ENCODE results near the gene SPON1.
"Not testable (repeated sequence)": the region's sequence is repeated elsewhere in the genome, so short reads cannot be mapped to it uniquely, and the experiment has no call there.

SPON1 gene

DNA sequence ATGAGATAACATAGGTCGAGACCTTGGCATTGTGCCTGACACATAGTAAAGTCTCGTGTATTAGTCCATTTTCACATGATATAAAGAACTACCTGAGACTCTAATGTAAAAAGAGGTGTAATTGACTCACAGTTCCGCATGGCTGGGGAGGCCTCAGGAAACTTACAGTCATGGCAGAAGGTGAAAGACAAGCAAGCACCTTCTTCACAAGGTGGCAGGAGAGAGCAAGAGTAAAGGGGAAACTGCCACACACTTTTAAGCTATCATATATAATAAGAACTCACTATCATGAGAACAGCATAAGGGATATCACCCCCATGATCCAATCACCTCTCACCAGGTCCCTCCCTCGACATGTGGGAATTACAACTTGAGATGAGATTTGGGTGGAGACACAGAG lies 165.2 kb downstream of the SPON1 start:
- DNase-seq (ENCODE audit: low read depth): no peak

DNA sequence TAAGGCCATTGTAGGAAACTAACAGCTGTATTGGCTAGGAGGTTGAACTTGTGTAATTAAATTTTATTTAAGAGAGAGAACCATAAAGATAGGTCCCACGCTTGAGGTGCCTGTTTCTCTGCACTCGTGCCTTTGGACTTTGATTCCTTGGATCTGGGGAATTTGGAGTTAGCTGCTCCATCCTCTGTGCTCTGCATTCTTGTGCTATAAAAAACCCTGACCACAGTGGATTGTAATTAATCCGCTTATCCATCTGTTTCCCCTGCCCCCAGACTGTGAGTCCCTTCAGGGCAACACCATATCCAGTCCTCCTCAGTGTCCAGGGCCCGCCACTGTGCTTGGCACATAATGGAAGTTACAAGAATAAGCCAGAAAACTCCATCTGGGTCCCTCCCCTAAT lies 169.8 kb downstream of the SPON1 start:
- no peak for DNase-seq (ENCODE audit: low read depth)

- no peak for DNase-seq (ENCODE audit: low read depth)
Observed at GRCh38 chr11:14133381-14133780, 170.9 kb downstream of the SPON1 start.

DNA sequence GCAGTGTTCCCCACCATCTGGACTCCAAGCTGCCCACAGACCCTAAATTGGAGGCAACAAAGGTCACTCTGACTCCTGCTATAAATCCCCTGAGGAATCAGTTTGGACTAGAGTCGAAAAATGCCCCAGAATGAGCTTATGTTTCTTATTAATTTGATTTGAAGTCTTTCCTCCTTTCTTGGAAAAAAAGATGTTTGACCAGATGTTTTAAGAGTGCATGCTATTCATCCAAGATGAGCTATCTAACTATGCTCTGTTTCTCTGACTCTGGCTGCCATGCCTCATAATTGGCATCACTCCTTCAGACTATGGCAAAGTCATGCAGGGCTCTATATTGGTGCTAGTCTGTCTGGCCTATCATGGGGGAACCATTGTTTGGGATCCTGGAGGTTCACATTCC lies 174.0 kb downstream of the SPON1 start:
- no peak for DNase-seq (ENCODE audit: low read depth)

GRCh38 chr11:14137284-14137683 lies 174.8 kb downstream of the SPON1 start:
- DNase-seq (ENCODE audit: low read depth): no peak

DNA sequence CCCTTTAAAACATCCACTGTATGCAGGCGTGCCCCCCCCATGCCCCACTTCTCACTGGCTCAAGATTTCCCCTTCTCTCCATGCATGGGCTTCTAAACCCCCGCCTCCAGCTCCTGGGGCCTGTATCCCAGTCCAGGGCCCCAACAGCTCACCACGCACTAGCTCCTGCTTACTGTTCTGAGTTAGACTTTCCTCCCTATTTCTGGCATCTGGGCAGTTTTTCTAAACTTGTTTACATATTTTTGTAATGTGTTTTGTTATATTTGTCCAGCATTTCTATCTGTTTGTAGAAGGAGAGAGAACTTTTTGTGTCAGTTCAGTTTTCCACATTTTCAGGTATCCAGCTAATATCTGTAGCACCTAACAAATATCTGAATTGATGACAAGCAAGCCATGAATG lies 178.5 kb downstream of the SPON1 start:
- no peak for DNase-seq (ENCODE audit: low read depth)

GRCh38 chr11:14141676-14142075 lies 179.2 kb downstream of the SPON1 start:
- DNase-seq (ENCODE audit: low read depth): no peak

GRCh38 chr11:14144934-14145333 lies 182.4 kb downstream of the SPON1 start:
- no peak for DNase-seq (ENCODE audit: low read depth)

DNA sequence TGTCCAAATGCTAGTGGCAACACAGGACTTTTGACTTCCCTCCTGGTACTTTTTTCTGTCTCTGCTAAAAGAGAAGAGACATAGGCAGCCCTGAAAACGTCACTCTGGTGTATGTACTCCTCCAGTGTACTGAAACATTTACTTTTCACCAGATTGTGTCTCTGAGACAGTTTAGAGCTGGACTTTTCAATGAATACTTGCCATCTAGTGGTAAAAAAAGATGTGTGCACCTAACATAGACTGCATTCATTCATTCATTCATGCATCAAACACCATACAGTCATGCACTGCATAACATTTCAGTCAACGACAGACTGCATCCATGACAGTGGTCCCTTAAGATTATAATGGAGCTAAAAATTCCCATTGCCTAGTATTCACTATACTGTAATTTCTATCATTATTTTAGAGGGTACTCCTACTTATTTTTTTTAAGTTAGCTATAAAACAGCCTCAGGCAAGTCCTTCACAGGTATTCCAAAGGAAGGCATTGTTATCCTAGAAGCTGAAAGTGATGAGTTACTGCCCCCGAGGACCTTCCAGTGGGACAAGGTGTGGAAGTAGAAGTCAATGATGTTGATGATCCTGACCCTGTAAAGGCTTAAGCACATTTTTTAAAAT lies 186.2 kb downstream of the SPON1 start:
- no peak for DNase-seq (ENCODE audit: low read depth)

DNA sequence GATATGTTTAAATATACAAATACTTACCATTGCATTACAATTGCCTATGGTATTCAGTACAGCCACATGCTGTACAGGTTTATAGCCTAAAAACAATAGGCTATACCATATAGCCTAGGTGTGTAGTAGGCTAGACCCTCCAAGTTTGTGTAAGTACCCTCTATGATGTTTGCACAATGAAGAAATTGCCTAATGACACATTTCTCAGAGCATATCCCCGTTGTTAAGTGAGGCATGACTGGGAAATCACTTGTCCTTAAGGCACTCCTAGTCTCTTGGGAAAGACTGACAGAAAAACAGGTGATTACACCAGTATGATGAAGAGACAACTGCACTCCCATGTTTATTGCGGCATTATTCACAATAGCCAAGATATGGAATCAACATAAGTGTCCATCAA lies 187.2 kb downstream of the SPON1 start:
- DNase-seq (ENCODE audit: low read depth): no peak

GRCh38 chr11:14150878-14151277 lies 188.4 kb downstream of the SPON1 start:
- DNase-seq (ENCODE audit: low read depth): no peak

- DNase-seq (ENCODE audit: low read depth): not testable (repeated sequence)
Observed at GRCh38 chr11:14154103-14154502, 191.6 kb downstream of the SPON1 start.

- DNase-seq (ENCODE audit: low read depth): no peak
Observed at GRCh38 chr11:14158393-14158792, 195.9 kb downstream of the SPON1 start.

DNA sequence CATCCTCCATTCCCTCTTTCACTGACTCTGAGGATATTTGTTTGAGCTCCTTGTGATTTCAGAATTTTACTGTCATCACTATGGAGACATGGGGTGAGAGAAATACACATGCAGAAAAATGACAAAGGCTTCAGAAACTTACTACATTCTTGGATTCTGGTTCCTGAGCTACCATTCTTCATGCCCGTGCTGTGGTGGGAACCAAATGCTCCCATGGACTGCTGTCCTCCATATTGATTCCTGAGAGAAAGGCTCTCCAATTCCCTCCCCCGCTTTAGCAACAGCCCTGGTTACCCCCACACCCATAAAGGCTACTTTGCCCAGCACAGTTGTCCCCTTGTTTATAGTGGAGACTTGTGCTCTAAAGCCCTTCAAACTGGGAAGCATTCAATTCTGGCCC lies 201.1 kb downstream of the SPON1 start:
- DNase-seq (ENCODE audit: low read depth): no peak

- not testable (repeated sequence) for DNase-seq (ENCODE audit: low read depth)
Observed at GRCh38 chr11:14173679-14174078, 211.2 kb downstream of the SPON1 start.

GRCh38 chr11:14179116-14179820 lies 216.7 kb downstream of the SPON1 start:
- DNase-seq (ENCODE audit: low read depth): no peak

- no peak for DNase-seq (ENCODE audit: low read depth)
Observed at GRCh38 chr11:14181121-14181520, 218.6 kb downstream of the SPON1 start.

DNA sequence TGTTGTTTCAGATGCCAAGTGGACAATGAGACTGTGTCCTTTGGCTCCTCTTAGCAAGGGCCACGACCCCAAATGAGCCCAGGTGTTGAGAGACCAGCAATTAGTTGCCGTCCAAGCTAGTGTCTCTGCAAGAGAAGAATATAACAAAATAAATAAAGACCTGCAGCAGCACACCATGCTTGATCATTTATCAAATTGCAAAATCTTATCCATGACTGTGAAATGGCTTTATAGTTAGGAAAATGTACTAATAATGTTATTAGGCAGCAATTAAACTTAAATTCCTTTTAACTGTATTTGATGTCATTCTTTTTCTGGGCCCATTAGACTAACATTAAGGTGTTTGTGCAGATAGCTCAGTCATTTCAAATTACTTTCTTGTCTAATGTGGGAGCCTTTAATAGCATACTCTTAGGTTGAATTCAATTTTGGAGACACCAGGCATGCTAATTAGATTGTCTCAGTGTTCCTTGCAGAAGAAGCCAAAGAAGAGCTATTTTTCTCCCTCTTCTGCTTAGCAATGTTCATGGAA lies 220.4 kb downstream of the SPON1 start:
- DNase-seq (ENCODE audit: low read depth): no peak

DNA sequence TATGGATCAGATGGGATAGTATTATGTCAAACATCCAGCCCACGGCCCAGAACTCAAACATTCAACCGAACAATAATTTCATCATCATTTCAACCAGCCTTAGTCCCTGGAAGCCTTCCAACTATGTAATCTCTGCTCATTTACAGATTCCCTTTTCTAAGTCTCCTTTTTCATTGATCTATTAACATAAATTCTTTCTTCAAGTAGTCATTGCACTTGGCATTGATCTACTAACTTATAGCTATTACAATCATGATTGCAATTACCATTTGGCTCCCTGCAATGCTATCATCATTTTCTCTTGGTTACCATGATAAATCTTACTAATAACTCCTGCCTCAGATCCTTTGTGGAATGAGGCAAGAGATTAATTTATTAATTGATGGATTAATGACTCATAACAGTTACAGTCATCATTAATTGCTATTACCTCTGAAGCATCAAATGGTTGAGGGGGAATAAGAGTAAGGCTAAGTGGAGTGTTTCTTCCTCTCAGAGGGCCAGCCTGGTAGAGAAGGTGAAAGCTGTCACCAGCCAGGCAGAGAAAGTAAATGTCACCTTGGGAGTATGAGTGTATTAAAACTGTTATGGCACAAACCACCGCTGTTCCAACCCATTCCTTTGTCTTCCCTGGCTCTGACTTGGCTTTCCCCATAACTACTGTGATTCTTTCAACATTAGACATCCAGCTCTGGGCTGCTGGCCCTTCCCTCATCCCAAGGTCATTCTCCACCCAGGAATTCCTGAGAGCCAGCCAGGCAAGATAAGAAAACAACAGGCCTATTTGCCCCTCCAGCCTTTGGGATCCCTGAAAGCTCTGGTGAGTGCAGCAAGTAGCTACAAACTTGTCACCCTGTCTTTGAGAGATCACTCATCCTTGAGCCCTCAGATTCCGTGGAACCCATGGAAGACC lies 221.8 kb downstream of the SPON1 start:
- DNase-seq (ENCODE audit: low read depth): no peak

DNA sequence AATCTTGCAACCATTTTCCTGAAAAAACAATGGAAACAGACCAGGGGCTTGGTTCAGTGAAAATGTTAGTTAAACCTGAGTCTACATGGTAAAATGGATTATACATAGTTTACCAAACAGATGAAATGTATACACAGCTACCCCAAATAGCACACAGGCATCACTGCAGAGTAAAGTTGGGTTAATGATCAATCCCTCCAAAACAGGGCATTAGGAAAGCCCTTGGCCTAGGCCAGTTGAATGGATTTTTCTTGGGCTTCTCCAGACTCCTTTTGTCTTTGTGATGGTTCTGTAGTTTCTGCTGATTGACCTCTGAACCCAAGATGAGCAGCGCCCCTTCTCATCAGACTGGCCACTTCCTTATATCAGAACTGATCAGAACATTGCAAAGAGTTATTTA lies 222.9 kb downstream of the SPON1 start:
- no peak for DNase-seq (ENCODE audit: low read depth)

DNA sequence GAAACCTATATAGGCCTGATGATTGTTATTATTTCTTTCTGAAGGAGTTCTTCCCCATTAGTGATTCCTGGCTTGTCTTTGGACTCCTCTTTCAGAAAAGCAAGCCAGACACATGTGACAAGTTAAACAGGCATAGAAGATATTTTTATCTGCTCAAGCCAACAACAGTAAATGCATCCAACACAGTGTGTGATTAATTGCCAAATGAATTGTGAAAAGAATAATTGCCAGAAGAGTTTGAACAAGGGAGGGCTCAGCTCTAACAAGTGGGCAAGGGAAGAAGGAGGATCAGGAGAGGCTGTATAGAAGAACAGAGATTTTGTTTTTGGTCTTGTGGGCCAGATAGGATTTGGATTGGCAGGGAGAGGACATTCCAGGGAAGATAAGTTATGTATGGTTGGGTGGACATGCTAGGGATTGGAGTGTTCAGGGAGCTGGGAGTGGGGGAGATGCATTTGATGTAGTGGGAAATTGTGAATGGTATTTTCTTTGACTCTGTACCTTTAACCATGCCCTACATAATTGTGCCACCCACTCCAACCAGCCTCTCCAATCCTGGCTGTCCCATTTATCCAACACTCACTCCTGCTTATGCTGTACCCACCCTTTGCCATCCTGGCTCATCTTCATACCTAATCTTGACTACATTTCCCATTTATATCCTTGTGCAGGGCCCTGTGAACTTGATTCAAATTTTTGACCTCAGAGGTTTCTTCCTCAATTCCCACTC lies 223.7 kb downstream of the SPON1 start:
- no peak for DNase-seq (ENCODE audit: low read depth)

- DNase-seq (ENCODE audit: low read depth): no peak
Observed at GRCh38 chr11:14189874-14190273, 227.4 kb downstream of the SPON1 start.

Measured in activated T-helper 1 cell treated with Interleukin-2 at 50 U/mL for 16 hours (primary cell).